LoVo (cell line): Measurements from ENCODE around the gene FAM135A.

Experiments used
- DNase-seq: peaks from one replicate; pipeline ENCODE4 v3.0.0-alpha.2; 2016; ENCODE audit warnings: low spot score

FAM135A gene

DNA sequence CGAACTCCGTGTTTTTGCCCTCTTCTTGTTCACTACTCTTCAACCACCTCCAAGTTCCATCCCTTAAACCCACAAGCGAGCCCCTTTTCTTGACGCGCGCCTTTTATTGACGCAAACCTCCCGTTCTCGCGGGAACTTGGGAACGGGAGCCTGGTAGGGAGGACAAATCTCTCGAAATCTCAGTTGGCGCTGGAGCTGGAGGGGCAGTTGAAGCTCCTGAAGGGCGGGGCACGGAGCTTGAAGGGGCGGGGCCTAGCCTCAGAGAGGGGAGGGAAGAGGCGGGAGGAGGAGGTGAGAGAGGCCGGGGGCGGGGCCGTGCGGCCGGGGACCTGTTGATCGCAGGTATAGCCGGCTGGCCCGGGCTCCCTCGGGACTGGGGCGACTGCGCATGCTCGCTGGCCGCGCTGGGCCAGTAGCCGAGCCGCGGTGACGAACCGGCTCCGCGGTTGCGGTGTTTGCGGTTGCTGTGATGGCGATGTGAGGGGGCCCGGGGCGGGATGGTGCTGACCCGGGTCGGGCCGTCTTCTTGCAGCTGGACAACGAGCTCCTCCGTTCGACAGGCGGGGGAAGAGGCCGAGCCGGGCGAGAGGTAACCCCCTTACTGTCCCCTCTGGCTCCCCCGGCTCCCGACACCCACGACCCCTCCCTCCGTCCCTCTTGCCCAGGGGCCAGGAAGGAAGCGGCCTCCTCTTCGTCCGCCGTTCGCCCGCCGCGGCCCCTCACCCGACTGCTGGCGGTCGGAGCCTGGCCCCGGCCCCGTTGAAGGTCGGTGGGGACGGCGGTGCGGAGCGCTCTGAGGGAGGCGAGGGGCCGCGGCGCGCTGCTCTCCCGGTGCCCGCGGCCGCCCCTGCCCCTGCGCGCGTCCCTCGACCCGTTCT, at the start of gene FAM135A:
Gene FAM135A (plus strand): TSS at position 395 of the 878 bp plus-strand sequence. CDS start 14,835 bp downstream, outside the sequence.
- peak; percentile 98 for DNase-seq

- DNase-seq, result no peak
Measured at GRCh38 chr6:70363741-70364493, 49.4 kb upstream of the FAM135A start.

DNA sequence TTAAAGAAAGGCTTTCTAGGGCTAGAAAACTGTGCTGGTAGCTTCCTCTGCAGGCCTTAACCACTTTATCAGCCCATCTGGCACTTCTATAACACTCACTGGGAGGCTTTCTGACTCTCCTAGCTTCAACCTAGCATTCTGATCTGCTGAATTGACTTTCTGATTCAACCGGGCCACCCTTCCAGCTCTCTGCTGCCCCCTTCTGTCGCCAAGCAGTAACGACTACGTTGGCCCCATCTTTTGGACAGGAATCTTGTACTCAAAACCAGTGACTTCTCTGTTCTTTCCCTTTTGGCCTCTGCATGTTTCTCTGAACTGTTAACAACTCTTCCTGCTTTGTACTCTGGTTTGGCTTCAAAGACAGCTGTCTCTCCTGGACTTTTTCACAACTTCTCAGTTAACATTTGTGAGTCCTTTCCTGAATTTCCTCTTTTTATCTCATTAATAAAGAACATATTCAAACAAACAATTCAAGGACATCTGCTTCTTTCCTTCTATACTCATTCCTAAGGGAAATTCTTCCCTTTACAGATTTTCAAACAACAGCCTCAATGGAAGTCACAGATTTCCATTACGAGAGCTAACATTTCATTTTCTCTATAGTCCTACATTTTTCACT, 43.9 kb upstream of the FAM135A start:
- DNase-seq, result peak; percentile 72

DNA sequence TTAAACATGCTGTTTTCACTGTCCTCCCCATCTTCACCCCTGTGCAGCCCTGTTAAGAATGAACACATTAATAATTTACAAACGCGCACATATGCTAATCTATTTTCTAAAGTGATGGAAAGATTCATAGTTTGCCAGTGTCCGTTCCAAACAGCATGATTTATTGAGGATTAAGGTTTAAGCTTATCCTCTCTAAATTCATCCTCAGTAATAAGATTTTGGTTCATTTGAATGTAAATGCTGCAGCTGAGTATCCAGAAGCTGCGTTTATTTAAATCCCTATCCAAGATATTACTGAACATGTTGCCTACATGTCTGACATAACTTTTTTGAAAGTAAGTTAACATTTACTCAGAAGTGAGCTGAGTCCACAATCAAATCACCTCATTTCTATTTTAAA, 42.8 kb upstream of the FAM135A start:
- no peak for DNase-seq

GRCh38 chr6:70371454-70372105, 41.7 kb upstream of the FAM135A start:
- peak; percentile 88 for DNase-seq

DNA sequence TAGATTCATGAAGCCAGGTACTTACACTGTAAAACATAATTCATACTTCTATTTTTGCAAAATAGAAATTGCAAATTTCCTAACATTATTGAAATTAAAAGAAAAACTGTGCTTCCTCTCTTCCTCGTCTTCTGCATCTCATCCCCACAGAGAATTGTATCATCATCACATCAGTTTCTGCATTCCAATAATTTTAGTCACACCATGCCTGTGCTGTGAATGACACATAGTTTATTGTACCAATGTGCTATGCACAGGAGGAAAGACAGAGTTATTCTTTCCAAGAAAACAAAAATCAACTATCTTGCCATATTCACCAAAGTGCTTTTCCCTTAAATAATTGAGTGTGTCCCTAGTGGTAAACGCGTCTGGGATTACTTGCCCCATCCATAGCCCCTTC, 38.1 kb upstream of the FAM135A start:
- DNase-seq, result peak; percentile 35

DNA sequence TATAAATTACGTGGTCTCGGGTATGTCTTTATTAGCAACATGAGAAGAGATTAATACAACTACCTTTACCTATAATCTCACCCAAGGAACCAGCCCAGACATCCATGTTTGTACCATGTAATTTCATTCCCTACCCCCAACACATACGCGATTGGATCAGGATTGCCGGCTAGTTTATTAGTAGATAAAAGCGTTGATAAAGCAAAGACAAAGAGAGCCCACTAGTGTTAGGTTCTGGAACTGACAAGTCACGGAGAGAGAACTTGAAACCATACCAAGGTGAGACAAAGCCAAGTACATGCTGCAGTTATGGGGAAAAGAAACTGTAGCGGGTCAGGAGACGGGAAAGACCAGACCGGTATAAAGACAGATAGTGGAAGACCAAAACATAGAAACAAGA, 37.4 kb upstream of the FAM135A start:
- DNase-seq, result peak; percentile 27

DNA sequence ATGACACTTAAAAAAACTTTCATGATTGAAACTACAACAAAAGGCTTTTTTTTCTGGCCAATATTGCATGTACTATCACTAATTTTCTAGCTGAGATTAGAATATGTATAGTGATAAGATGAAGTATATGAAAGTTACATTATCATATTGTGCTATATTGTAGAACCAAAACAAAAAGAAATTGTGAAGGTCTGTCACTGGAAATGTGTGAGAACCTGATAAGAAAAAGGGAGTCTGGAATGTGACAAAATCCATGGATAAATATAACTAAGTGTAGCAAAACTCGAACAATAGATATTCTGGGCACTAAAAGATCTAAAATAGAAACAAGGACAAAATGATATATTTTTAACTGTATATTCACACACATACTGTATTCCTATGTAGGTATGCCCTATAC, 36.7 kb upstream of the FAM135A start:
- no peak for DNase-seq

GRCh38 chr6:70377372-70377771, 35.9 kb upstream of the FAM135A start:
- DNase-seq, result no peak

- no peak for DNase-seq
Measured at GRCh38 chr6:70379473-70380013, 33.8 kb upstream of the FAM135A start.

- DNase-seq, result no peak
Measured at GRCh38 chr6:70380252-70380651, 33.1 kb upstream of the FAM135A start.

DNA sequence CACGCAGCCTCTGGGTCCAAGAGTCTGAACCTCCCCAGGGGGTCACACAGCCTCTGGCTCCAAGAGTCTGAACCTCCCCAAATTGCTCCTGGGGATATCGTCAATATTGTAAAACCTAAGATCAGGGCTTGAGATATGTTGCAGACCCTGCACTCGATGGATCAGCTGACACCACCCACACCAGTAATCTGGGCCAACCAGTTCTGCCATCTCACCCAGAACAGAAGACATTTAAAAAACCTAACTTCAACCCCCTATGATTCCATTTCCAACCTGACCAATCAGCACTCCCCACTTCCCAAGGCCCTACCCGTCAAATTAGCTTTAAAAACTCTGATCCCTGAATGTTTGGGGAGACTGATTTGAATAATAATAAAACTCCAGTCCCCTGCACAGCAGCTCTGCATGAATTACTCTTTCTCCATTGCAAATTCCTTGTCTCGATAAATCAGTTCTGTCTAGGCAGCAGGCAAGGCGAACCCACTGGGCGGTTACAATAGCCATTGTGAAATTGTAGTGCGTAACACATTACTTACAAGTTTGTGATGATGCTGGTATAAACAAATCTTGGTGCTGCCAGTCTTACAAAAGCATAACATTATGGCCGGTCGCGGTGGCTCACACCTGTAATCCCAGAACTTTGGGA, 32.4 kb upstream of the FAM135A start:
- no peak for DNase-seq

- DNase-seq, result no peak
Measured at GRCh38 chr6:70381417-70381782, 31.9 kb upstream of the FAM135A start.

- DNase-seq, result no peak
Measured at GRCh38 chr6:70385901-70386300, 27.4 kb upstream of the FAM135A start.

- no peak for DNase-seq
Measured at GRCh38 chr6:70388814-70389213, 24.5 kb upstream of the FAM135A start.

GRCh38 chr6:70389261-70389660, 24.0 kb upstream of the FAM135A start:
- no peak for DNase-seq

DNA sequence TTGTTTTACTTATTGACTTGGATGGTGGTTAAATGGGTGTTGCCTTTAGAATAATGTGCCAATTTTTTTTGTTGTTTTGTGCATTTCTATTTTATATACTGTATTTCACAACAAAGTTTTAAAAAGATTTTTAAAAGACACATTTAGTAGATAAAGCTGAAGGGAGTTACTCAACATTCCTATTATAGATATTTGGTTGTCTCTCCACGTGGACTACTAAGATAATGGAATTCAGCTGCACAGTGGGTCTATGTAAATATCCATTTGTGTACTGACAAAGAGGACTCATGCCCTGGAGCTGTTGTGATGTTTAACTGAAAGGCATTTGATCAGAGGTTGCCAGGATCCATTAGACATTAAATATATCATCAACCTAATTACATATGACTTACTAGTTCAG, 23.2 kb upstream of the FAM135A start:
- no peak for DNase-seq

GRCh38 chr6:70391492-70391891, 21.8 kb upstream of the FAM135A start:
- DNase-seq, result no peak

DNA sequence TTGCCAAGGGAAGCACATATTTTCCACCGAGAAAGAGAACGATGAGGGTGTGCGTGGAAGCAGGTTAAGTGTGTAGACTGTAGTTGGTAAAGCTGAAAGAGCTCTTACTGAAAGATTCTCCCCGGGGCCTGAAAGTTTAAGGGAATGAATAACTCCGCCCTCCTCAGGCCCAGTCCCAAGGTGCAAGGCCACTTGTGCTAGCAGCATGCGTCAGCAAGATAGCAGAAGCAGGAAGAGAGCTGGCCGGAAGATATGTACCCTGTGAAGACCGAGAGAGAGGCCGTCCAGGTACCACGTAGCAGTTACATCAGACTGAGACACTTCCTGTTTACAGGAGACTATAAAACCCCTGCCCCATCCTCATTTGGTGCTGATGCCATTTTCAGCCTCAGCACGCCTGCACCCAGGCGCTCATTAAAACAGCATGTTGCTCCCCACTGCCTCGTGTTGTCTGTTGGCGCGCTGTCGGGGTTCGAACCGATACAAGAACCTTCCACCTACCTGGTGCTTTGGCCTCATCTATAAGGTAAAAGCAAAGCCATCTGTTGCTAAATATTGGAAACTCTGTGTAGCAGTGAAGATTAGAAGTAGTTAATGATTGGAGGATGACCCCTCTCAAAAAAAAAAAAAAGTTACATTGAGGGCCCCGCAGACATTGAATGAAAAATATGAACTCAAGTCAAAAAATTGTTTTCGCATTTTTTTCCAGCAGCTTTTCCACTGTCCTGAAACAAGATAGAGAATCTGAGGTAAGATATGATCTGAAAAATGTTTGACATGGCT, 18.6 kb upstream of the FAM135A start:
- no peak for DNase-seq

GRCh38 chr6:70395301-70395672, 18.0 kb upstream of the FAM135A start:
- DNase-seq, result no peak

GRCh38 chr6:70396163-70396562, 17.1 kb upstream of the FAM135A start:
- no peak for DNase-seq
